CD4-positive, alpha-beta T cell treated with Interleukin-2 at 100 ng/mL for 4 hours (primary cell): ENCODE results near the gene MAP1LC3B2.

Experiments
- DNase-seq: peaks from one replicate; pipeline ENCODE4 v3.0.0-alpha.2; 2020; ENCODE audit warnings: low spot score

The MAP1LC3B2 gene

DNA sequence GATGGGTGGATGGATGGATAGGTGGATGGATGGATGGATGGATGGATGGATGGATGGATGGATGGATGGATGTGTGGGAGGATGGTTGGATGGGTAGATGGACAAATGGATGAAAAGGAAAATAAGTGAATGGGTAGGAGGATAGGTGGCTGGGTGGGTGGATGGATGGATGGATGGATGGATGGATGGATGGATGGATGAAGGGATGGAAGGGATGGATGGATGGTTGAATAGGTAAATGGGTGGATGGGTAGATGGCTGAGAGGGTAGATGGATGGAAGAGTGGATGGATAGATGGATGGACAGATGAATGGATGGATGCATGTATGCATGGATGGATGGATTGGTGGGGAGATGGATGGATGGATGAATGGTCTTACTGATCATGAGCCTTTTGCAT lies 36.5 kb downstream of the MAP1LC3B2 start:
- no peak for DNase-seq

- no peak for DNase-seq
Measured at GRCh38 chr12:116597886-116598285, 38.7 kb downstream of the MAP1LC3B2 start.

DNA sequence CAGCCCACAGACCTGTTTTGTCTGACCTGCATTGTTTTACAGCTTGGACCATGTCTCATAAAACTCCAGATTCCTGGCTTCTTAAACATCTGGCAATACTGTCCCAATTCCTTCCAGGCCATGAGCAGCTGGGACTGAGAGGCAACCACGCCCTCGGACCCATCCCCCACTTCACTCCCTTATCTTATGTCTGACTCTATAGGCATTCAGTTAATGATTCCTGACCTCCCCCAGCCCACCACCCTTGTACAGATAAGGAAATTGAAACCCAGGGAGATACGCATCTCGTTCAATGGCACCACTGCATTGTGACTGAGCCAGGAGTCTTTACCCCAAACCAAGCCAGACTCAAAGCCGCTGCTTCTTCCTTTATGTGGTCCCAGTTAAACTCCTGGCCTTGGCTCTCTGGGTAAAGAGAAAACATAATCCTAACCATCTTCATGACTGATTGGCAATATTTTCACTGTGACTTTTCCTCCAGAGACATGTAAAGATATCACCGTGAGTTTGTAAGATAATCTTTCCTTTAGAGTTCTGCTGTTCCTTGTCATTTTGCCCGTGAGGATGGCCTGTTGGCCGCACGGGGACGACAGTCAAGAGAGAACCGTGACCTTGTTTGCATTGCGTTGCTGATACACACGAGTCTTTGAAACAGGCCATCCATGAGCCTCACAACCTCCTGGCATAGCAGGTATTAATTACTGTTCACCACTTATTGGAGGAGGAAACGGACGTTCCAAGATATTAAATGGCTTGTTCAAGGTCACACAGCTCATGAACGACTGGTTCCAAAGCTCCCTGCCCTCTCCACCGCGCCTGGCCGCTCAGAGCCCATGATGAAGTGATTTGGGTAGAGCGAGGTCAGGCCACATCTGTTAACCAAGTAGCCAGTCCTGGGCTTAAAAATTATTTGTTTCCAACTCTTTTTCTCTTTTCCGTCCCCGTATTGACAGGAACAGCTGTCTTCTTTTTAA lies 39.4 kb downstream of the MAP1LC3B2 start:
- DNase-seq, result no peak

GRCh38 chr12:116599285-116600136 lies 40.3 kb downstream of the MAP1LC3B2 start:
- DNase-seq, result peak; percentile 49

DNA sequence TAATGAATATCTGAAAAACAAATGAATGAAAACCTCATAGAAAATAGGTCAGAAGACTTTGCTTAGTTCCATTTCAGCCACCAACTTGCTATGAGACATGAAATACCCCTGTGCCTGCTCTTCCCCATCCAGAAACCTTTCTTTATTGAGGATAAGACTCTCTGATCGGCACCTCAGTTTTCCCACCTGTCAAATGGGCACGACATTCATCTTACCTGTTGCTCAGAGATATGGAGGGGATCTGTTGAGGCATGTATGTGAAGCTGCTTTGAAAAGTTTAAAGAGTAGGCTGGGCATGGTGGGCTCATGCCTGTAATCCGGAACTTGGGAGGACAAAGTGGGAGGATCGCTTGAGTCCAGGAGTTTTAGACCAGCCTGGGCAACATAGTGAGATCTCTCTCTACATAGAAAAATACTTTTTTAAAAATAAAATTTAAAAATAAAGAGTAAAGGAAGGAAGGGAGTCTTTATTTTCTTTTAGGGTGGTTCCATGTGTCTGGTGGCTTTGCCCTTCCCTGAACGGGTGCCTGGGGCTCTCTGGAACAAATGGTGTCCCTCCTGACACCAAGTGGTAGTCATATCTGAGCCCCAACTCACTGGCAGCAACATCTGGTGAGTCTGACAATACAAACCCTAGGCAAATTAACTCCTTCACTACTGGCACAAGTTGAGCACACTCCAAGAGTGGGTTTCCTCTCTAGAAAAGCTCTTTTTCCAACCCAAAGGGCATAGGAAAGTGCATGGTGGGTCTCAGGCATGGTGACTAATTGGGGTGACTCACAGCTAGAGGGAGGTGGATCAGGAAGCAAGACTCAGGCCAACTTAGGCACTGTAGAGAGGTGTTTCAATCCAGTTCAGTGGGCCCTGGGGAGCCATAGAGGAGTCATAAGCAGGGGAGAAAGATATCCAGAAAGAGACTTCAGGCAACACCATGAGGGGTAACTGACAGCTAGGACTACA lies 42.1 kb downstream of the MAP1LC3B2 start:
- no peak for DNase-seq

GRCh38 chr12:116601933-116602810 lies 43.0 kb downstream of the MAP1LC3B2 start:
- DNase-seq, result no peak

DNA sequence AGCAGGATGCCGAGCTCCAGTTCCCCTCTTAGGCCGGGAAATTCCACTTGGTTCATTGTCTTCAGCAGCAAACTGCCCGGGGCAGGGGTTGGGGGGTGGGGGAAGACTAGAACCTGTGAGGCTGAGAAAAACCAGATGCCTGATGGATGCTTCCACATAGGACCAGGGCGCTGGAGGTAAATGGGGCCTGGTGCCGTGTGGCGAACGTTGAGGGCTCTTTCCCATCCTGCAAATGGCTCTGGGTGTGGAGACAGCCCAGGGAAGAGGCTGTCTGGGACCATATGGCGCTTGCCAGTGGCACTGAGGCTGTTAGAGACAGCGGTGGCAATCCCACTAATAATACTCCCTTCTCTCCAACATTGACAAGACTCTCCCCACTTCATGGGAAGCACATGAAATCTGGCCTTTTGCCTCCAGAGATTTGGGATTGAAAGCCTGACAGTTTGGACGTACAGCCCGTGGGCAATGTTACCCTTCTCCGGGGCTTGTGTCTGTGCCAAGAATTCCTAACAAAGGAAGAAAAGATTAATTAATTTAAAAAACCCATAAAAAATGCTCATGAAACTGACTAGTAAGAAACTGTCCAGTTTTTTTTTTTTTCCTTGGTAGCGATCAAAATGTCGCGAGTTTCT lies 44.5 kb downstream of the MAP1LC3B2 start:
- no peak for DNase-seq

- no peak for DNase-seq
Measured at GRCh38 chr12:116604178-116604895, 45.2 kb downstream of the MAP1LC3B2 start.

GRCh38 chr12:116604951-116605641 lies 45.9 kb downstream of the MAP1LC3B2 start:
- DNase-seq, result no peak

DNA sequence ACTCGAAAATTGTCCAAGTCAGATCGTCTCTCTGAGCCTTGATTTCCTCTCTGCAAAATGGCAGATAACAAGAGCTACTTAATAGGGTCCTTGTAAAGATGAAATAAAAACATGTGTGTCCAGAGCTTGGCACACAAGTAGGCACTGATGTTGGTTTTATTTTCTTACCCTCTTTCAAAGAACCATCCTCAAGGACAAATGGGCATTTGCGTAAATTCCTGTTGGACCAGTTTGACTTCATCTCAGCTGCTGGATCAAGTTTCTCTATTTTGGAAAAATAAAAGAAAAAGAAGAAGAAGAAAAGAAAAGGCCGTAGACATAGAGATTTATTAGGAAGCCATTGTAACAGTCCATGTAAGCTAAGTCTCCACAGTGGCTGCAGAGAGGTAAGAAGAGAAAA lies 47.2 kb downstream of the MAP1LC3B2 start:
- DNase-seq, result no peak

- no peak for DNase-seq
Measured at GRCh38 chr12:116607039-116607438, 47.9 kb downstream of the MAP1LC3B2 start.

GRCh38 chr12:116609319-116610114 lies 50.3 kb downstream of the MAP1LC3B2 start:
- DNase-seq, result peak; percentile 30

DNA sequence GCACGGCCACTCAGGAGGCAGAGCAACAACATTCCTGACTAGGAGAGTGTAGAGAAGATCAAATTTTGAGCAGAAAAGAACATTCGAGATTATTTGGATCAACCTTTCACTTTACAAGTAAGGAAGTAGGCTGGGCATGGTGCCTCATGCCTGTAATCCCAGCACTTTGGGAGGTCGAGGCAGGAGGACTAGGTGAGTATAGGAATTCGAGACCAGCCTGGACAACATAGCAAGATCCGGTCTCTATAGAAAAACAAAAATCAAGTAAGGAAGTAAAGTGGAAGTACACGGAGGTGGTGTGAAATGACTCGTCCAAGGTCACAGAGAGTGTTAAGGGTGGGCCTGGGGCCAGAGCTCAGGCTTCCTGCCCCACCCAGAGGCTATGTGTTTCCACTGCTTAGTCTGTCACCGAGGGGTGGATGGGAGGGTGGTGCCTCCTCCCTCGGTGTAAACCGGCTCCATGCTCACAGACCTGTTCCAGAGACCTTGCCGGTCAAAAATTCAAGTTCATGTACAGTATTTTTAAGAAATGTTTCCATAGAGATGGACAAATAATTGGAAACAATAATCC lies 51.9 kb downstream of the MAP1LC3B2 start:
- DNase-seq, result no peak

DNA sequence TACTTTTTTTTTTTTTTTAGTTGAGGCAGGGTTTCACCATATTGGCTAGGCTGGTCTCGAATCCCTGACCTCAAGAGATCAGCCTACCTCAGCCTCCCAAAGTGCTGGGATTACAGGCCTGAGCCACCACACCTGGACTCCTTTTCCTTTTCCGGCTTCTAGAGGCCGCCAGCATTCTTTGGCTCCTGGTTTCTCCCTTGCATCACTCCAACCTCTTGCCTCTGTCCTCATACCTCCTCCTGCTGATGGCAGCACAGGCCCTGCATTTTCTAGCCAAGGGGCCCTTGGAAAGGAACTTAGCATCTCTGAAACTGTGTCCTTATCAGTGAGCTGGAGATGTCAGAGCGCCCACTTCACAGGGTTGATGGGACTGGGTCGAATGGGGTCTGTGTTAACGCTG lies 53.3 kb downstream of the MAP1LC3B2 start:
- no peak for DNase-seq

DNA sequence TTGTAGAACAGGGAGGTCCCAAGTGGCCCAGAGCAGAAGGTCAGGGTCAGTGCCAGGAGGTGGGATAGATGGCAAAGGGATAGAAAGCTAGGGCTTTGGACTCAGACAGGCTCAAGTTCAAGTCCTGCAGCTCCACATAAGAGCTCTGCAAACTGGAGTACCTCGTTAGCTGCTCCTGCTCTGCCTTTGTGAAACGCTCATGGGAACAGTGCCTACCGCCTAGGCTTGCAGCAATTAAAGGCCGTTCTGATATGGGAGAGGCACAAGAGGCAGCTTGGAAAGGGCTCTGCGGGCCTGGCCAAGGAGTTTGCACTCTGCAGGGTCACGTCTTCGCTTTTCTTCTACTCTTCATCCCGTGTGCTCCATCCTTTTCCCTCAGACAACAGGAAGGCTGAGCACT lies 54.1 kb downstream of the MAP1LC3B2 start:
- DNase-seq, result no peak

DNA sequence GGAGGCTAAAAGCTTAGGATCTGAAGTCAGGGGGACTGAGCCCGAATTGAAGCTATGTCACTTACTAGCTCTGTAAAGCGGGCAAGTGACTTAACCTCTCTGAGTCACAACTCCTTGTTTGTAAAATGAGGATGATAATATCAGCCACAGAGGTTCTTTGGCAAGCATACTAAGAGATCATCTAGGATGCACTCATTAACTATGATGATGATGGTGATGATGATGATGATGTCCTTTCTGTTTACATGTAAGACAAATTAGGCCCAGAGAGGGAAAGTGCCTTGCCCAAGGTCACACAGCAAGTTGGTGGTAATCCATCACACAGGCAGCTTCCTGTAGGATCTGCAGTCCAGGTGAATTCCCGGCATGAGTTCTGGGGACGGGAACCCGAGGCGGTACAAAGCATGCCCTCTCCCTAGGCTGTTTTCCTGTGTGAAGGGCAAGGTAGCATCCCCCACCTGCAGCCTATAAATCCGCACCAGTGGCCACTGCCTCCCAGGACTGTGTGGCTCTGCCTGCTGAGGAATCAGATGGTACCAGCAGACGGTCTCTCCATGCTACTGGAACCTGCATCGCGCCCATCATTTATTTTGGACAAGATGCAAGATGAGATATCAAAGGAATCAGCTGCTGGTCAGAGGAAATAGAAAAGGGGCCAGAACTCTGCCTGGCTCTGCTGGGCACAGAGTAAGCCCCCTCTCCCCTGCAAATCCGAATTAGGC lies 55.2 kb downstream of the MAP1LC3B2 start:
- DNase-seq, result no peak
